Inflammatory macrophage (primary cell): ENCODE results near the gene WDR12.
A peak's percentile ranks its signal among the peaks of the same experiment; 100 is the strongest.
"Not testable (repeated sequence)": the region's sequence is repeated elsewhere in the genome, so short reads cannot be mapped to it uniquely, and the experiment has no call there.

Experiments used
- DNase-seq, 2 donors: peaks; one replicate each; pipeline ENCODE4 v3.0.0-alpha.2; 2020 to 2022

The WDR12 gene

GRCh38 chr2:202883987-202884675, 27.3 kb downstream of the WDR12 start:
- DNase-seq, result peak; percentile 33 to 43

- no peak for DNase-seq
Measured at GRCh38 chr2:202881570-202881969, 29.9 kb downstream of the WDR12 start.

GRCh38 chr2:202877699-202878098, 33.8 kb downstream of the WDR12 start:
- DNase-seq, result no peak

GRCh38 chr2:202871300-202872141, 40.0 kb downstream of the WDR12 start, which contains the start of gene ICA1L:
Gene ICA1L, minus strand, starts transcription at chr2:202871766. Its CDS starts 42,757 bp downstream, at chr2:202829009.
- peak; percentile 30 to 50 for DNase-seq

- DNase-seq, result peak; percentile 48 to 52
Measured at GRCh38 chr2:202870431-202871299, 40.8 kb downstream of the WDR12 start.

GRCh38 chr2:202861987-202862386, 49.5 kb downstream of the WDR12 start:
- no peak for DNase-seq

GRCh38 chr2:202858601-202859000, 52.9 kb downstream of the WDR12 start:
- DNase-seq, result no peak

GRCh38 chr2:202849343-202849742, 62.1 kb downstream of the WDR12 start:
- DNase-seq, result not testable (repeated sequence)

- DNase-seq, result peak; percentile 78 to 84
Measured at GRCh38 chr2:202848813-202849212, 62.7 kb downstream of the WDR12 start.

GRCh38 chr2:202847693-202848524, 63.6 kb downstream of the WDR12 start:
- DNase-seq, result peak in 1 of 2 donors; percentile 34

GRCh38 chr2:202844656-202845055, 66.8 kb downstream of the WDR12 start:
- no peak for DNase-seq

- no peak for DNase-seq
Measured at GRCh38 chr2:202842690-202843089, 68.8 kb downstream of the WDR12 start.

- DNase-seq, result no peak
Measured at GRCh38 chr2:202841090-202841867, 70.2 kb downstream of the WDR12 start.

GRCh38 chr2:202831242-202832220, 79.9 kb downstream of the WDR12 start:
- DNase-seq, result peak; percentile 54

- DNase-seq, result no peak
Measured at GRCh38 chr2:202824901-202825300, 86.6 kb downstream of the WDR12 start.
